GM23248 (cell line): Measurements from ENCODE around the gene FBXW10. TPM values are rescaled to one million over a fixed set of nuclear protein-coding genes. Genes with fewer than 3 reads are reported as not detected.
"Not testable (repeated sequence)": the region's sequence is repeated elsewhere in the genome, so short reads cannot be mapped to it uniquely, and the experiment has no call there.

Experiments used
- DNase-seq: peaks from one replicate; pipeline ENCODE4 v3.0.0-alpha.2; 2015
- H2AFZ ChIP-seq: fragments of 200-600 bp; sonication (generic); 2 replicates; pipeline ENCODE4 v1.6.1; 2016; ENCODE audit warnings: antibody characterized with exemption
- H3F3A ChIP-seq: fragments of 200-600 bp; sonication (generic); 2 replicates; pipeline ENCODE4 v1.6.1; 2016; ENCODE audit warnings: mild to moderate bottlenecking, antibody characterized with exemption, mixed run types; ENCODE audit not compliant: insufficient read depth
- H3K27ac ChIP-seq: fragments of 200-600 bp; sonication (generic); 2 replicates; pipeline ENCODE4 v1.5.1; 2016; ENCODE audit warnings: mild to moderate bottlenecking
- H3K27me3 ChIP-seq: fragments of 200-600 bp; sonication (generic); replicated peaks from 2 replicates; pipeline ENCODE4 v1.6.1; 2016; ENCODE audit warnings: mild to moderate bottlenecking; ENCODE audit not compliant: insufficient read depth
- H3K36me3 ChIP-seq: fragments of 200-600 bp; sonication (generic); 2 replicates; pipeline ENCODE4 v1.6.1; 2016; ENCODE audit warnings: low read depth, mild to moderate bottlenecking
- H3K4me1 ChIP-seq: fragments of 200-600 bp; sonication (generic); 2 replicates; pipeline ENCODE4 v1.6.1; 2016; ENCODE audit warnings: mild to moderate bottlenecking; ENCODE audit not compliant: insufficient read depth
- H3K4me2 ChIP-seq: fragments of 200-600 bp; sonication (generic); one replicate; pipeline ENCODE4 v1.6.1; 2016; ENCODE audit warnings: mild to moderate bottlenecking; ENCODE audit not compliant: unreplicated experiment
- H3K4me3 ChIP-seq: fragments of 200-600 bp; sonication (generic); 2 replicates; pipeline ENCODE4 v1.5.1; 2016; ENCODE audit warnings: mild to moderate bottlenecking
- H3K79me2 ChIP-seq: fragments of 200-600 bp; sonication (generic); 2 replicates; pipeline ENCODE4 v1.6.1; 2016; ENCODE audit warnings: mild to moderate bottlenecking; ENCODE audit not compliant: insufficient read depth
- H3K9ac ChIP-seq: fragments of 200-600 bp; sonication (generic); 2 replicates; pipeline ENCODE4 v1.6.1; 2016; ENCODE audit warnings: mild to moderate bottlenecking
- H3K9me2 ChIP-seq: fragments of 200-600 bp; sonication (generic); 2 replicates; pipeline ENCODE4 v1.6.1; 2016; ENCODE audit warnings: mixed run types, mild to moderate bottlenecking, moderate library complexity; ENCODE audit not compliant: insufficient read depth
- H3K9me3 ChIP-seq: fragments of 200-600 bp; sonication (generic); one replicate; pipeline ENCODE4 v1.6.1; 2017; ENCODE audit warnings: low read depth
- H4K20me1 ChIP-seq: fragments of 200-600 bp; sonication (generic); 2 replicates; pipeline ENCODE4 v1.6.0; 2016; ENCODE audit not compliant: insufficient read depth
- whole genome bisulfite sequencing, 2 experiments: methylation state at CpG; one replicate each; pipeline ENCODE4 v1.1.6; 2015 to 2017; ENCODE audit warnings: low lambda C conversion rate in 2 of 2, low coverage in 1 of 2; ENCODE audit errors: missing lambda C conversion rate in 2 of 2; 5-methylcytosine and 5-hydroxymethylcytosine counted together
- in situ Hi-C: fragments of 300-500 bp; cut with MboI; formaldehyde crosslinking; loops from 2 replicates; pipeline ENCODE4 v1.15.0; 2020
- polyA plus RNA-seq: library from polyadenylated mRNA; unstranded; fragments of >200 nt; fragmentation: Nextera tagmentation; extraction: Ambion mirVana; gene quantifications from 2 replicates; pipeline ENCODE4 v1.2.1, GENCODE V29; 2016
- total RNA-seq: library from RNA; depleted of rRNA; stranded (reverse); fragments of >200 nt; shearing (Covaris generic); gene quantifications from 2 replicates; pipeline ENCODE4 v1.2.3, GENCODE V29; 2014

The FBXW10 gene
- total and polyA plus RNA-seq, 2 experiments from 2014 or later = 0.11 TPM; not detected in 1

DNA sequence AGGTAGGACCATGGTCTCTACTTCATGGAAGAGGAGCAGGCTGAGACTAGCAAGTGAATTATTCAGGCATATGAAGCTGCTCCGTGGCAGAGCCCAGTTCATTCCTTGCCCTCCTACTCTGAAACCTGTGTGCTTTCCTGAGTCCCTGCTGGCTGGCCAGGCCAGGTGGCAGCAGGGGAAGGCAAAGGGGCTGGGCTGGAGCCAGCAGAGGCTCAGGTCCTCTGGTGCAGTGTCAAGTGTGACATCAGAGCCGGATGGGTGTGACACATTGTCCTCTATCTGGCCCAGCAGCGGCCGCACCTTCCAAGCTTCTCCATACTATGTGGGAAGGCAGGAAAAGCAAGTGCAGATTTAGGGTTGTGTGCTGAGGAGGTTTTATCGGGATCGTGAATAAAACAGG lies 2.6 kb upstream of the FBXW10 start:
- 95 to 96% methylated on average over 5 of the region's 6 CpGs for WGBS, 2 experiments
- H3K4me2 ChIP-seq, H3K27me3 ChIP-seq, H3K27ac ChIP-seq, H3K4me1 ChIP-seq, H3K36me3 ChIP-seq, H3K79me2 ChIP-seq, H3K9me3 ChIP-seq, H3K9ac ChIP-seq, H3F3A ChIP-seq, H2AFZ ChIP-seq, H3K9me2 ChIP-seq, DNase-seq, H4K20me1 ChIP-seq, H3K4me3 ChIP-seq, in situ Hi-C loops: not testable (repeated sequence)

- H3K4me3 ChIP-seq, H3K79me2 ChIP-seq, DNase-seq, H3K9ac ChIP-seq, in situ Hi-C loops, H3K4me1 ChIP-seq, H3K27me3 ChIP-seq, H3K27ac ChIP-seq, H3F3A ChIP-seq, H4K20me1 ChIP-seq, H3K4me2 ChIP-seq, H3K9me3 ChIP-seq, H3K9me2 ChIP-seq, H3K36me3 ChIP-seq: not testable (repeated sequence)
- 65 to 76% methylated on average over 4 of the region's 4 CpGs for WGBS, 2 experiments
- H2AFZ ChIP-seq = peak overlapping the region; percentile 89; the same call in 1 of the 2 replicates
Measured at GRCh38 chr17:18744726-18745125, 872 bp downstream of the FBXW10 start.

DNA sequence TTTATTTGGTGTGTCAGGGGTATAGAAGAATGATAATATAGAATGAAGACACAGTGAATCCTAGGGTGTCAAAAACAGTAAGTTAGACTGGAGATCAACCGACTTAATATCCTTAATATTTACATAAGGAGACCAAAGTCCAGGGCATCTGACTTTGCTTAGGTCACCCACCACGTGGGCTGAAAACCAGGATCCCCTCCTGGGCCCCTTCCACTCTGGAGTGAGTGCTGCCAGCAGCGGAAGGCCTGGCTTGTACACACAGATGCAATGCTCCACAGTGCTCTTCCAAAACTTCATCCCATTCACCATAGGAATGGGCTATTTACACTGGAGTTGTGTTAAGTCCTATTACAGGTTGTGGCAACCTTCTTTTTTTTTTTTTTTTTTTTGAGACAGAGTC lies 2.7 kb downstream of the FBXW10 start:
- H3F3A ChIP-seq, H3K9ac ChIP-seq, H2AFZ ChIP-seq, H3K79me2 ChIP-seq, H3K4me1 ChIP-seq, H4K20me1 ChIP-seq, H3K4me3 ChIP-seq, H3K27ac ChIP-seq, H3K27me3 ChIP-seq, DNase-seq, H3K9me2 ChIP-seq, H3K36me3 ChIP-seq, in situ Hi-C loops, H3K4me2 ChIP-seq, H3K9me3 ChIP-seq: not testable (repeated sequence)
- WGBS, 2 experiments = 49 to 52% methylated on average over 3 of the region's 3 CpGs

- H3K9me3 ChIP-seq, H3K4me2 ChIP-seq, H3K36me3 ChIP-seq, H3K79me2 ChIP-seq, H4K20me1 ChIP-seq, in situ Hi-C loops, H2AFZ ChIP-seq, DNase-seq, H3K9ac ChIP-seq, H3K4me3 ChIP-seq, H3K27ac ChIP-seq, H3K4me1 ChIP-seq, H3F3A ChIP-seq, H3K9me2 ChIP-seq, H3K27me3 ChIP-seq: not testable (repeated sequence)
- 28 to 38% methylated on average over 5 to 6 of the region's 6 CpGs for WGBS, 2 experiments
Measured at GRCh38 chr17:18747501-18747900, 3.6 kb downstream of the FBXW10 start.

GRCh38 chr17:18750242-18750641 lies 6.4 kb downstream of the FBXW10 start:
- H3K27ac ChIP-seq, H3K4me2 ChIP-seq, H3K79me2 ChIP-seq, H2AFZ ChIP-seq, H3K4me3 ChIP-seq, H3K9me3 ChIP-seq, H4K20me1 ChIP-seq, H3K9ac ChIP-seq, DNase-seq, H3K36me3 ChIP-seq, H3F3A ChIP-seq, in situ Hi-C loops, H3K9me2 ChIP-seq, H3K27me3 ChIP-seq, H3K4me1 ChIP-seq: not testable (repeated sequence)
- 55 to 74% methylated on average over 1 of the region's 1 CpG for WGBS, 2 experiments

GRCh38 chr17:18753829-18754409 lies 10.1 kb downstream of the FBXW10 start:
- H4K20me1 ChIP-seq, H3F3A ChIP-seq, H3K9me3 ChIP-seq, H3K4me1 ChIP-seq, H3K27me3 ChIP-seq, H3K36me3 ChIP-seq, H3K9ac ChIP-seq, H3K4me2 ChIP-seq, H3K9me2 ChIP-seq, in situ Hi-C loops, H3K4me3 ChIP-seq, H3K27ac ChIP-seq, H3K79me2 ChIP-seq, H2AFZ ChIP-seq: not testable (repeated sequence)
- peak; percentile 30 for DNase-seq
- 67 to 78% methylated on average over 5 of the region's 6 CpGs for WGBS, 2 experiments

- H3K9me2 ChIP-seq, in situ Hi-C loops, H3K79me2 ChIP-seq, H3K36me3 ChIP-seq, H3K9ac ChIP-seq, H3K9me3 ChIP-seq, H3K27me3 ChIP-seq, H3K4me3 ChIP-seq, H3K27ac ChIP-seq, H4K20me1 ChIP-seq, H3F3A ChIP-seq, H3K4me1 ChIP-seq, H2AFZ ChIP-seq, H3K4me2 ChIP-seq, DNase-seq: not testable (repeated sequence)
- WGBS, 2 experiments = 57% methylated on average over 4 of the region's 4 CpGs
Measured at GRCh38 chr17:18755969-18756368, 12.1 kb downstream of the FBXW10 start.
